ENCODE data around the gene ALG1. TPM values are rescaled to one million over a fixed set of nuclear protein-coding genes. Genes with fewer than 3 reads are reported as not detected.

Gene ALG1
- total RNA-seq, 1 experiment from 2014 or later: 23.4 TPM

GRCh38 chr16:5065813-5066212 is 5.8 kb upstream of the ALG1 start, which contains the start of gene C16orf89:
Gene C16orf89, minus strand, starts transcription at chr16:5065956. Its CDS starts 48 bp downstream, at chr16:5065908.
- no peak for DNase-seq
- no peaks in the 10 kb centered on the region for H3K27me3 ChIP-seq (ENCODE audit: low read length)
- no peaks in the 10 kb centered on the region for H3K79me2 ChIP-seq (ENCODE audit: low read length)
- no peaks in the 10 kb centered on the region for H3K9me2 ChIP-seq (replicated peaks; ENCODE audit: insufficient read depth, low read length)
- H3K36me3 ChIP-seq (ENCODE audit: insufficient read depth, low read length): no peaks in the 10 kb centered on the region
- H2AFZ ChIP-seq (ENCODE audit: low read length): no peak within 1 kb of the TSS
- H3K27ac ChIP-seq (ENCODE audit: low read length): no peak within 1 kb of the TSS
- no peak within 1 kb of the TSS for H3K4me3 ChIP-seq (ENCODE audit: low read length)
- no peaks in the 10 kb centered on the region for H3K9me3 ChIP-seq (ENCODE audit: low read length)
- no peak within 1 kb of the TSS for H3K9ac ChIP-seq (ENCODE audit: low read length)
- H3K4me1 ChIP-seq (ENCODE audit: low read length): peaks cover 6% of the 10 kb centered on the region; the same call in 1 of the 2 replicates
- H4K20me1 ChIP-seq (ENCODE audit: insufficient read depth, low read depth, low read length): no peaks in the 10 kb centered on the region
- H3K4me2 ChIP-seq (ENCODE audit: low read depth, low read length, poor library complexity, severe bottlenecking): no peak within 1 kb of the TSS

GRCh38 chr16:5066511-5066910 is 5.1 kb upstream of the ALG1 start:
- Histone ChIP-seq H4K20me1 (ENCODE audit: insufficient read depth, low read depth, low read length) (no peaks in the 10 kb centered on the region), H2AFZ (ENCODE audit: low read length) (no peak overlapping the region)

GRCh38 chr16:5069048-5069447 is 2.6 kb upstream of the ALG1 start:
- no peak for DNase-seq
- Histone ChIP-seq H3K79me2 (ENCODE audit: low read length) (peaks cover 18% of the 10 kb centered on the region), H2AFZ (ENCODE audit: low read length) (no peak overlapping the region), H3K27ac (ENCODE audit: low read length) (no peak overlapping the region), H3K9ac (ENCODE audit: low read length) (no peak overlapping the region), H4K20me1 (ENCODE audit: insufficient read depth, low read depth, low read length) (no peaks in the 10 kb centered on the region), H3K27me3 (ENCODE audit: low read length) (no peaks in the 10 kb centered on the region), H3K4me2 (ENCODE audit: low read depth, low read length, poor library complexity, severe bottlenecking) (no peak overlapping the region), H3K4me3 (ENCODE audit: low read length) (no peak overlapping the region), H3K4me1 (ENCODE audit: low read length) (peaks cover 18% of the 10 kb centered on the region), H3K36me3 (ENCODE audit: insufficient read depth, low read length) (no peaks in the 10 kb centered on the region), H3K9me3 (ENCODE audit: low read length) (no peaks in the 10 kb centered on the region), H3K9me2 (replicated peaks; ENCODE audit: insufficient read depth, low read length) (no peaks in the 10 kb centered on the region)

More at GRCh38 chr16:5066511-5066910, 5.1 kb upstream of the ALG1 start:
- no peak overlapping the region for H3K9ac ChIP-seq (ENCODE audit: low read length)
- no peaks in the 10 kb centered on the region for H3K79me2 ChIP-seq (ENCODE audit: low read length)
- H3K4me3 ChIP-seq (ENCODE audit: low read length): no peak overlapping the region
- H3K36me3 ChIP-seq (ENCODE audit: insufficient read depth, low read length): no peaks in the 10 kb centered on the region
- no peaks in the 10 kb centered on the region for H3K9me3 ChIP-seq (ENCODE audit: low read length)
- no peaks in the 10 kb centered on the region for H3K27me3 ChIP-seq (ENCODE audit: low read length)
- no peaks in the 10 kb centered on the region for H3K9me2 ChIP-seq (replicated peaks; ENCODE audit: insufficient read depth, low read length)
- H3K4me2 ChIP-seq (ENCODE audit: low read depth, low read length, poor library complexity, severe bottlenecking): no peak overlapping the region
- no peak overlapping the region for H3K27ac ChIP-seq (ENCODE audit: low read length)
- H3K4me1 ChIP-seq (ENCODE audit: low read length): peaks cover 11% of the 10 kb centered on the region
- no peak for DNase-seq

GRCh38 chr16:5069854-5070253 is 1.8 kb upstream of the ALG1 start:
- Histone ChIP-seq H3K27ac (ENCODE audit: low read length) (no peak overlapping the region), H3K79me2 (ENCODE audit: low read length) (peaks cover 26% of the 10 kb centered on the region), H2AFZ (ENCODE audit: low read length) (no peak overlapping the region), H3K36me3 (ENCODE audit: insufficient read depth, low read length) (no peaks in the 10 kb centered on the region), H3K4me3 (ENCODE audit: low read length) (no peak overlapping the region), H3K4me2 (ENCODE audit: low read depth, low read length, poor library complexity, severe bottlenecking) (no peak overlapping the region), H4K20me1 (ENCODE audit: insufficient read depth, low read depth, low read length) (no peaks in the 10 kb centered on the region), H3K27me3 (ENCODE audit: low read length) (no peaks in the 10 kb centered on the region), H3K9me3 (ENCODE audit: low read length) (no peaks in the 10 kb centered on the region), H3K4me1 (ENCODE audit: low read length) (peaks cover 18% of the 10 kb centered on the region), H3K9me2 (replicated peaks; ENCODE audit: insufficient read depth, low read length) (no peaks in the 10 kb centered on the region), H3K9ac (ENCODE audit: low read length) (no peak overlapping the region)
- DNase-seq: no peak

GRCh38 chr16:5070431-5071186 is 1.0 kb upstream of the ALG1 start:
- DNase-seq: no peak
- Histone ChIP-seq H2AFZ (ENCODE audit: low read length) (0 out of 2 replicates have a peak overlapping the region, but pooled peaks have one; percentile 70), H3K27me3 (ENCODE audit: low read length) (no peaks in the 10 kb centered on the region), H3K9me2 (replicated peaks; ENCODE audit: insufficient read depth, low read length) (no peaks in the 10 kb centered on the region), H3K4me3 (ENCODE audit: low read length) (no peak overlapping the region), H3K4me2 (ENCODE audit: low read depth, low read length, poor library complexity, severe bottlenecking) (no peak overlapping the region), H4K20me1 (ENCODE audit: insufficient read depth, low read depth, low read length) (no peaks in the 10 kb centered on the region), H3K79me2 (ENCODE audit: low read length) (peaks cover 26% of the 10 kb centered on the region), H3K27ac (ENCODE audit: low read length) (no peak overlapping the region), H3K9me3 (ENCODE audit: low read length) (no peaks in the 10 kb centered on the region), H3K9ac (ENCODE audit: low read length) (no peak overlapping the region), H3K4me1 (ENCODE audit: low read length) (peaks cover 18% of the 10 kb centered on the region), H3K36me3 (ENCODE audit: insufficient read depth, low read length) (peaks cover 4% of the 10 kb centered on the region; the same call in 1 of the 2 replicates)

- Histone ChIP-seq H3K4me2 (ENCODE audit: low read depth, low read length, poor library complexity, severe bottlenecking) (peak overlapping the region; percentile 90), H3K4me3 (ENCODE audit: low read length) (peak overlapping the region; percentile 80), H3K9me3 (ENCODE audit: low read length) (no peaks in the 10 kb centered on the region), H3K4me1 (ENCODE audit: low read length) (peaks cover 18% of the 10 kb centered on the region), H4K20me1 (ENCODE audit: insufficient read depth, low read depth, low read length) (no peaks in the 10 kb centered on the region), H3K27me3 (ENCODE audit: low read length) (no peaks in the 10 kb centered on the region), H2AFZ (ENCODE audit: low read length) (0 out of 2 replicates have a peak overlapping the region, but pooled peaks have one; percentile 29), H3K9me2 (replicated peaks; ENCODE audit: insufficient read depth, low read length) (no peaks in the 10 kb centered on the region), H3K27ac (ENCODE audit: low read length) (peak overlapping the region; percentile 61; the same call in 1 of the 2 replicates), H3K36me3 (ENCODE audit: insufficient read depth, low read length) (peaks cover 4% of the 10 kb centered on the region; the same call in 1 of the 2 replicates), H3K79me2 (ENCODE audit: low read length) (peaks cover 26% of the 10 kb centered on the region), H3K9ac (ENCODE audit: low read length) (peak overlapping the region; percentile 81)
- no peak for DNase-seq
These were observed 332 bp upstream of the ALG1 start for GRCh38 chr16:5071341-5071680.

GRCh38 chr16:5072334-5073278 is 963 bp downstream of the ALG1 start:
- no peaks in the 10 kb centered on the region for H4K20me1 ChIP-seq (ENCODE audit: insufficient read depth, low read depth, low read length)
- peaks cover 26% of the 10 kb centered on the region for H3K79me2 ChIP-seq (ENCODE audit: low read length)
- H3K9ac ChIP-seq (ENCODE audit: low read length): peak overlapping the region; percentile 81
- no peaks in the 10 kb centered on the region for H3K9me2 ChIP-seq (replicated peaks; ENCODE audit: insufficient read depth, low read length)
- H3K4me2 ChIP-seq (ENCODE audit: low read depth, low read length, poor library complexity, severe bottlenecking): peak overlapping the region; percentile 90
- H3K4me1 ChIP-seq (ENCODE audit: low read length): peaks cover 18% of the 10 kb centered on the region
- H3K36me3 ChIP-seq (ENCODE audit: insufficient read depth, low read length): peaks cover 4% of the 10 kb centered on the region; the same call in 1 of the 2 replicates
- H3K9me3 ChIP-seq (ENCODE audit: low read length): no peaks in the 10 kb centered on the region
- peak overlapping the region; percentile 61 for H3K27ac ChIP-seq (ENCODE audit: low read length)
- DNase-seq: no peak
- H2AFZ ChIP-seq (ENCODE audit: low read length): peak overlapping the region; percentile 52; the same call in 1 of the 2 replicates
- H3K27me3 ChIP-seq (ENCODE audit: low read length): no peaks in the 10 kb centered on the region
- peak overlapping the region; percentile 80 for H3K4me3 ChIP-seq (ENCODE audit: low read length)

- Histone ChIP-seq H3K27me3 (ENCODE audit: low read length) (no peaks in the 10 kb centered on the region), H3K79me2 (ENCODE audit: low read length) (peaks cover 26% of the 10 kb centered on the region), H3K27ac (ENCODE audit: low read length) (no peak overlapping the region), H3K36me3 (ENCODE audit: insufficient read depth, low read length) (peaks cover 4% of the 10 kb centered on the region; the same call in 1 of the 2 replicates), H3K9me3 (ENCODE audit: low read length) (no peaks in the 10 kb centered on the region), H4K20me1 (ENCODE audit: insufficient read depth, low read depth, low read length) (no peaks in the 10 kb centered on the region), H3K4me2 (ENCODE audit: low read depth, low read length, poor library complexity, severe bottlenecking) (peak overlapping the region; percentile 90), H2AFZ (ENCODE audit: low read length) (no peak overlapping the region), H3K9me2 (replicated peaks; ENCODE audit: insufficient read depth, low read length) (no peaks in the 10 kb centered on the region), H3K4me1 (ENCODE audit: low read length) (peaks cover 18% of the 10 kb centered on the region), H3K4me3 (ENCODE audit: low read length) (peak overlapping the region; percentile 80), H3K9ac (ENCODE audit: low read length) (peak overlapping the region; percentile 81)
- no peak for DNase-seq
These were observed 1.6 kb downstream of the ALG1 start for GRCh38 chr16:5073279-5073629.

All from Karpas-422 (cell line).